NCI-H748 (cell line): ENCODE data around the gene ROBO3.

Experiments
- DNase-seq: peaks from one replicate; lab custom pipeline; 2025; ENCODE audit not compliant: unreplicated experiment; lab: John Stamatoyannopoulos, UW

Gene ROBO3

GRCh38 chr11:124874571-124875255, 9.5 kb downstream of the ROBO3 start:
- DNase-seq = no peak

GRCh38 chr11:124875401-124875800, 10.2 kb downstream of the ROBO3 start:
- DNase-seq = no peak

DNA sequence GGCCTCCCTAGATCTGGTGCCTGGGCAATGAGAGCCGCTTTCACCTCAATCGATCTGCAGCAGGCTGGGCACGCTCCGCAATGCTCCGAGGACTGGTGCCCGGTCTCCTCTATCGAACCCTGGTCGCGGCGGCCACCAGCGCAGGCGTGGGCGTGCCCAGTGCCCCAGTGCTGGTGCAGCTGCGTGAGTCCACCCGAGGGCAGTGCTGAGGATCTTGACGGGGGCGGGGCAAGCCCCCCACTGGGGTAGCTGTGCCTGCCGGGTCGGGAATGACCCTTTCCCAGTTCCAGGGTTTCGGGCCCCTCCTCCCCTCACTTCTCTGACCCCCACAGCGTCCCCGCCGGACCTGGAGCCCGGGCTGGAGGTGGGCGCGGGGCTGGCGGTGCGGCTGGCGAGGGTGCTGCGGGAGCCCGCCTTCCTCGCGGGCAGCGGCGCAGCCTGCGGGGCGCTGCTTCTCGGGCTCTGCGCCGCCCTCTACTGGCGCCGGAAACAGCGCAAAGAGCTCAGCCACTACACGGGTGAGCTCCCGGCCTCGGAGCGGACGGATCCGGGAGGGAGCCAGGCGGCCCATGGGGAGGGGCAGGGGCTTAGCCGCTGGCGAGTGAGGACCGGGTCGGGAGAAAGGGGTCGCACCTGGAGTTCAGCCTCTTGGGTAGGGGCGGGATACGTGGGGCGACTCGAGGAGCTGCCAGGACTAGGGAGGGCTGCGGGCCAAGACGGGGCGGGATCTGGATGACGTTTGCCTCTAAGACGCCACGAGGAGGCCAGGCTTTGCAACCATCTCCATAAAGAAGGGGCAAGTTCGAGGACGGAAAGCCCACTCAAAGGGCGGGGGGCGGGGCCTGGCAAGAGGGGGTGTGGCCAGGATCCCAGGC, 10.9 kb downstream of the ROBO3 start:
- DNase-seq = peak; percentile 80

DNA sequence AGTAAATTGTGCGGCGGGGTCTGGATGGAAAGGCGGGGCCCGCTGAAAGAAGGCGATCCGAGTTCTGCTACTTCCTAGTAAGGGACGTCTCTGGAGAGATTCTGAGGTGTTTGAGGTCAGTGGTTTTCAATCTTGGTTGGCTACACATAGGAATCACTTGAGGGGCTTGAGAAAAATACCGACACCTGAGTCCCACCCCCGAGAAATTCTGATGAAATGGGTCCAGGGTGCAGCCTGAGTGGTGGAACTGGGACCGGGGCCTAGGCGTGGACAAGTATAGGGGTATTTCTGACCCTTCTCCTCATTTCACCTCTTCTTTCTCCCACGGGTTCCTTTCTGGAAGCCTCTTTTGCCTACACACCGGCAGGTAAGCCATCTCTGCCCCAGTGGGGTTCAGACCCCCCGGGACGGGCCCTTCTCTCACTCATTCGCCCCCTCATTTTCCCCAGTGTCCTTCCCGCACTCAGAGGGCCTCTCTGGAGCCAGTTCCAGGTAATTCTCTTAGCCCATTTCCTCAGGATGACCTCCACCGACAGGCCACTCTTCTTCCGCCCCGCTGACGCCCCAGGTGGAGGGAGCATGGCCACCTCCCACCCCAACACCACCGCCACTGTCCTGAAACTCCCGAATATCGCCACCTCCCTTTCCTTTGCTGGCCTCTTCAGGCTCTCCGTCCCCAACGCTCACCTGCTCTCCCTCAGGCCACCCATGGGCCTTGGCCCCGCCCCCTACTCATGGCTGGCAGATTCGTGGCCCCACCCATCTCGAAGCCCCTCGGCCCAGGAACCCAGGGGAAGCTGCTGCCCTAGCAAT, 11.8 kb downstream of the ROBO3 start:
- no peak for DNase-seq

- no peak for DNase-seq
These were observed 12.3 kb downstream of the ROBO3 start for GRCh38 chr11:124877631-124877909.

GRCh38 chr11:124877910-124878758, 12.9 kb downstream of the ROBO3 start:
- DNase-seq = no peak

- no peak for DNase-seq
These were observed 13.7 kb downstream of the ROBO3 start for GRCh38 chr11:124878759-124879492.

DNA sequence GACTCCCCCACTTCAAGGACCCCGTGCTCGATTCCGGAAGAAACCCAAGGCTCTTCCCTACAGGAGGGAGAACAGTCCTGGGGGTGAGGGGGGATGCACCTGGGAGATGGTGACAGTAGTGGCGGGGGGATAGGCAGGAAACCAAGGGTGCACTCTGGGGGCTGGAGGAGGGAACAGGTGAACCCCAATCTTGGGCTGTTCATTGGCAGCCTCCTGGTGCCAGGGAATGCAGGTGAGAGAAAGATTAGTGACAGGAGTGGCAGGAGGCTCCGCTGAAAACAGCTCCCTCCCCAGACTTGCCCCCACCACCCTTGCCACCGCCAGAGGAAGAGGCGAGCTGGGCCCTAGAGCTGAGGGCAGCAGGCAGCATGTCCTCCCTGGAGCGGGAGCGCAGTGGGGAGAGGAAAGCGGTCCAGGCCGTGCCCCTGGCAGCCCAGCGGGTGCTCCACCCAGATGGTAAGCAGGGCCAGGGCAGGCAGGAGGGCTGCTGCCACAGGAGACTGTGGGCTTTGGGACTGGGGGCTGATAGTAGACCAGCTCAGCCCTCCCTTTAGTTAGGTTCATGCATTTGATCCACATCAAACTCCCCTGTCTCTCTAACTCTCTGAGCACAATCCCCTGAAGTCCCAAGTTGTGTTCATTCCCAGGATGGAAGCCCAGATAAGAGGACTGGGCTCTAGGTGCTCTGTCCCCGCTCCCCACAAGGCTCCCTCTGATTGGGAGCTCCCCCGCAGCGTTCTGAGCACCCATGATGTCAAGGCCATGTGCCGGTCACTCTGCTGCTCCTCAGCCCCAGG, 14.5 kb downstream of the ROBO3 start:
- no peak for DNase-seq

GRCh38 chr11:124880290-124880611, 15.0 kb downstream of the ROBO3 start:
- DNase-seq = no peak

DNA sequence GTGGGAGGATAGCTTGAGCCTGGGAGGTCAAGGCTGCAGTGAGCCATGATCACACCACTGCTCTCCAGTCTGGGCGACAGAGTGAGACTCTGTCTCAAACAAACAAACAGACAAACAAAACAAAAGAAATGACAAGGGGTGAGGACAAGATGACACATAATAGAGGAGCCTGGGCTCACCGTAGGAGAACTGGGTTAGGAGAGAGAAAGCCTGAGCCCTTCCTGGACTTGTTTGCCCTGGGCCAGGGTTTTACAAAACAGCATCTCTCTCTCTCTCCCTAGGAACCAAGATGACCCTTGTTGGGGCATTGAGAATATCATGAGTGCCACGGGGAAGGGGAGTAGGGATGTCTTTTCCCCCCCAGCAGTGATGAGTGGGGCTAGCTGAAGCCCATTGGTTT, 15.7 kb downstream of the ROBO3 start:
- no peak for DNase-seq

- no peak for DNase-seq
These were observed 17.3 kb downstream of the ROBO3 start for GRCh38 chr11:124882339-124883071.

GRCh38 chr11:124884340-124884739, 19.1 kb downstream of the ROBO3 start:
- no peak for DNase-seq

DNA sequence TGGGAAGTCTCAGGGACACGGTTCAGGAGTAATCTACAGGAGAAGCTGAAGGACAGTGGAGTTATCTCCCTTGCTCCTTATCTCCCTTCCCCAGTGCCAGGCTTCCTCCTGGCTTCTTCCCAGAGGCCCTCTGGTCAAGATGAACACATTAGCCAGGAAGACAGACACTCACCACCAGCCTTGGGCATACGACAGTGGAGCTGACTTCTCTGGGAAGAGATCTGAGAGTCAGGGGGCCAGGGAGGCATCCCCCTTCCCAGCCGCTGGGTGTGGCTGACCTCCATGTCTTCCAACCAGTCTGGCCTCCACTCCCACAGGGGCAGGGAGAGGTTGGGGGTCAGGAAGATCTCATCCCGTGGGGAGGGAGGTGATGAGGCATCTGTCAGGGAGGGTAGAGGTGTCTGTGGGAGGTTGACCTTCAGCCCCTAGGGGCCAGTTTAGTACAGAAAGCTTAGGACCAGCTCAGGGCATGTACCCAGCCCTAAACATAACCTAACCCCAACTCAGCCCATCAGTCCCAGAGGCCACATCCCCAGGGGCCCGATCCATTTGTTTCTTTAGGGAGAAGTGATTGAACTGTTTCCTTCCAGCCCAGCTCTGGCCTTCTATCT, 19.7 kb downstream of the ROBO3 start:
- DNase-seq = no peak

GRCh38 chr11:124886476-124886875, 21.2 kb downstream of the ROBO3 start:
- no peak for DNase-seq

GRCh38 chr11:124886978-124887666, 21.9 kb downstream of the ROBO3 start:
- no peak for DNase-seq

DNA sequence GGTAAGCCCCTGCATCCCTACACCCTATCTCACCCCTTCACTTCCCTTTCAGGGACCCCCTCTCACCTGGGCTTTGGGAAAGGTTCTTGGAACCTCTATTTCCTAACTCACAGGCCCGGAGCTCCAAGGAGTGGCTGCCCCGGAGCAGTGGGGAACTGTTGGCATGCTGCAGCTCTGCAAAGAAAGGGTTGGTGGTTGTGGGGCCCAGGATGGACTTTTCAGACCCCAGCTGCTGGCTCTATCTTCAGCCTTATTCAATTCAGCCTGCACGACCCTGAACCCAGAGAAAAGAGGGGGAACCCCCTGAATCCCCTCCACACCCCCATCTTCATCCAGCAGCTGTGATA, 22.4 kb downstream of the ROBO3 start:
- no peak for DNase-seq

- DNase-seq = no peak
These were observed 24.2 kb downstream of the ROBO3 start for GRCh38 chr11:124889191-124890091.
